ENCODE results near the gene PLCXD3.

GRCh38 chr5:41508696-41509398 lies 1.6 kb downstream of the PLCXD3 start:
- TF ChIP-seq EZH2 (IDR thresholded peaks at IDR 0.05; ENCODE audit: low read depth) (no peak), CTCF (conservative IDR thresholded peaks at IDR 0.05) (no peak)

All from PC-9 (cell line).